GM23338 (cell line): ENCODE measurements around the gene IL7R. TPM values are rescaled to one million over a fixed set of nuclear protein-coding genes. Genes with fewer than 3 reads are reported as not detected.

Source experiments
- ATAC-seq: fragments of 200-7000 bp; cut with Tn5 transposase; 3 replicates; pipeline ENCODE4 v1.9.1; 2020
- DNase-seq: peaks from one replicate; pipeline ENCODE4 v3.0.0-alpha.2; 2015; ENCODE audit warnings: low spot score
- H2AFZ ChIP-seq: fragments of 200-600 bp; sonication (generic); 2 replicates; pipeline ENCODE4 v1.8.0; 2016; ENCODE audit warnings: antibody characterized with exemption, mild to moderate bottlenecking, moderate library complexity
- H3F3A ChIP-seq: fragments of 200-600 bp; sonication (generic); replicated peaks from 2 replicates; pipeline ENCODE4 v1.8.0; 2017; ENCODE audit warnings: antibody characterized with exemption, mixed run types, low read depth
- H3K27ac ChIP-seq: fragments of 200-600 bp; sonication (generic); 2 replicates; pipeline ENCODE4 v1.6.1; 2016; ENCODE audit warnings: low read depth
- H3K27me3 ChIP-seq: fragments of 200-600 bp; sonication (generic); 2 replicates; pipeline ENCODE4 v1.8.0; 2016; ENCODE audit warnings: mild to moderate bottlenecking, mixed run types, moderate library complexity; ENCODE audit not compliant: insufficient read depth
- H3K36me3 ChIP-seq: fragments of 200-600 bp; sonication (generic); 2 replicates; pipeline ENCODE4 v1.8.0; 2016; ENCODE audit warnings: mild to moderate bottlenecking; ENCODE audit not compliant: insufficient read depth
- H3K4me1 ChIP-seq: fragments of 200-600 bp; sonication (generic); 2 replicates; pipeline ENCODE4 v1.8.0; 2016; ENCODE audit warnings: mild to moderate bottlenecking, moderate library complexity; ENCODE audit not compliant: insufficient read depth
- H3K4me2 ChIP-seq: fragments of 200-600 bp; sonication (generic); 2 replicates; pipeline ENCODE4 v1.7.1; 2017; ENCODE audit warnings: mixed run types
- H3K4me3 ChIP-seq: fragments of 200-600 bp; sonication (generic); 2 replicates; pipeline ENCODE4 v1.6.1; 2016; ENCODE audit warnings: mixed run types
- H3K79me2 ChIP-seq: fragments of 200-600 bp; sonication (generic); replicated peaks from 2 replicates; pipeline ENCODE4 v1.8.0; 2017; ENCODE audit warnings: mild to moderate bottlenecking; ENCODE audit not compliant: insufficient read depth
- H3K9me2 ChIP-seq: fragments of 200-600 bp; sonication (generic); 2 replicates; pipeline ENCODE4 v1.8.0; 2017; ENCODE audit not compliant: insufficient read depth
- H4K20me1 ChIP-seq: fragments of 200-600 bp; sonication (generic); replicated peaks from 2 replicates; pipeline ENCODE4 v1.8.0; 2017; ENCODE audit warnings: mild to moderate bottlenecking; ENCODE audit not compliant: insufficient read depth
- H3K27ac Mint-ChIP-seq: 2 replicates; pipeline ENCODE4 v1.8.0; 2020; ENCODE audit warnings: inconsistent platforms, mild to moderate bottlenecking, moderate library complexity, mixed read lengths
- H3K27me3 Mint-ChIP-seq: 3 replicates; pipeline ENCODE4 v1.8.0; 2022; ENCODE audit warnings: low read depth, mild to moderate bottlenecking, moderate library complexity, mixed read lengths, inconsistent platforms; ENCODE audit not compliant: insufficient read depth, poor library complexity
- H3K36me3 Mint-ChIP-seq: 3 replicates; pipeline ENCODE4 v1.8.0; 2021; ENCODE audit warnings: low read depth, mild to moderate bottlenecking, inconsistent platforms, moderate library complexity, mixed read lengths
- H3K4me1 Mint-ChIP-seq: 3 replicates; pipeline ENCODE4 v1.8.0; 2020; ENCODE audit warnings: mild to moderate bottlenecking, inconsistent platforms, mixed read lengths
- H3K4me3 Mint-ChIP-seq: 3 replicates; pipeline ENCODE4 v1.8.0; 2021; ENCODE audit warnings: moderate library complexity, mild to moderate bottlenecking, inconsistent platforms, mixed read lengths
- H3K9me3 Mint-ChIP-seq: 3 replicates; pipeline ENCODE4 v1.8.0; 2020; ENCODE audit warnings: moderate library complexity, mild to moderate bottlenecking, inconsistent platforms, mixed read lengths
- CREB1 ChIP-seq: fragments of 250-450 bp; sonication (Bioruptor Pico); IDR thresholded peaks from 2 replicates; pipeline ENCODE4 v1.5.0; 2020; ENCODE audit warnings: low read depth, mild to moderate bottlenecking, moderate library complexity
- EZH2phosphoT487 ChIP-seq: fragments of 200-600 bp; sonication (generic); IDR thresholded peaks from one replicate; pipeline ENCODE4 v1.8.1; 2018; ENCODE audit warnings: antibody characterized with exemption; ENCODE audit not compliant: unreplicated experiment
- JUNB ChIP-seq: IDR thresholded peaks from one replicate; pipeline ENCODE4 v1.6.1; 2016; ENCODE audit warnings: antibody characterized with exemption; ENCODE audit not compliant: unreplicated experiment
- POLR2AphosphoS5 ChIP-seq: IDR thresholded peaks from 2 replicates; pipeline ENCODE4 v1.6.1; 2016; ENCODE audit warnings: antibody characterized with exemption, low read depth
- STAT1 ChIP-seq: IDR thresholded peaks from one replicate; pipeline ENCODE4 v1.6.1; 2016; ENCODE audit warnings: antibody characterized with exemption; ENCODE audit not compliant: unreplicated experiment
- ZNF331 ChIP-seq: fragments of 250-450 bp; sonication (Bioruptor Pico); IDR thresholded peaks from 2 replicates; pipeline ENCODE4 v1.5.0; 2020; ENCODE audit warnings: low read depth, mild to moderate bottlenecking, moderate library complexity
- polyA plus RNA-seq: library from polyadenylated mRNA; unstranded; fragments of >200 nt; fragmentation: Nextera tagmentation; extraction: Ambion mirVana; gene quantifications from 2 replicates; pipeline ENCODE4 v1.2.1, GENCODE V29; 2016
- total RNA-seq: library from RNA; depleted of rRNA; stranded (reverse); fragments of >200 nt; shearing (Covaris generic); gene quantifications from 2 replicates; pipeline ENCODE4 v1.2.3, GENCODE V29; 2014
- TF ChIP-seq, protein P1 (sequence below): IDR thresholded peaks from one replicate; pipeline ENCODE4 v1.6.1; 2018; ENCODE audit warnings: antibody characterized with exemption; ENCODE audit not compliant: unreplicated experiment
- TF ChIP-seq, protein P2 (sequence below): fragments of 250-450 bp; sonication (Bioruptor Pico); IDR thresholded peaks from 2 replicates; pipeline ENCODE4 v1.5.0; 2020; ENCODE audit warnings: mild to moderate bottlenecking, moderate library complexity
- TF ChIP-seq, protein P3 (sequence below), 2 experiments: fragments of 200-600 bp in 1 of 2; sonication (generic) in 1 of 2; conservative IDR thresholded peaks; 2 replicates each; pipeline versions ENCODE4 v1.5.1 to v1.6.1; 2016 to 2017; ENCODE audit warnings: antibody characterized with exemption in 2 of 2, low read depth in 2 of 2, mild to moderate bottlenecking in 2 of 2, moderate library complexity in 1 of 2
- TF ChIP-seq, protein P4 (sequence below): IDR thresholded peaks from 2 replicates; pipeline ENCODE4 v1.6.1; 2016; ENCODE audit warnings: antibody characterized with exemption

The IL7R gene
- total and polyA plus RNA-seq, 2 experiments from 2014 or later: not detected

DNA sequence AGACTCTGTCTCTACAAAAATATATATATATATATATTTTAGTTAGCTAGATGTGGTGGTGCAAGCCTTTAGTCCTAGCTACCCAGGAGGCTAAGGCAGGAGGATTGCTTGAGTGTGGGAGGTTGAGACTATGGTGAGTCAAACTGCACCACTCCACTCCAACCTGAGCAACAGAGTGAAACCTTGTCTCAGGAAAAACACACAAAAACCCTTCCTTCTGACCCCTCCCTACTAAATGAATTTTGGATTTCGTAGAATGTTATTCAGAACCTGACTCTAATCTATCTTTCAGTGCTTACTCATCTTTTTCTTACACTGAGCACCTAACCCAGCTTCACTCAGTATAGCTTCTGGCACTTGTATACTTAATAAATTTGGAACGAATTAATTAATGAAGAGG lies 35.2 kb upstream of the IL7R start:
- no peak overlapping the region for H3K27ac ChIP-seq
- H3K9me2 ChIP-seq: peaks cover 3% of the 10 kb centered on the region; the same call in 1 of the 2 replicates
- H3K4me3 Mint-ChIP-seq: no peak overlapping the region
- H3K79me2 ChIP-seq: no peaks in the 10 kb centered on the region
- H3F3A ChIP-seq: no peaks in the 10 kb centered on the region
- H3K4me2 ChIP-seq: no peak overlapping the region
- no peak overlapping the region for H3K27ac Mint-ChIP-seq
- no peaks in the 10 kb centered on the region for H3K4me1 ChIP-seq
- no peaks in the 10 kb centered on the region for H3K4me1 Mint-ChIP-seq
- H2AFZ ChIP-seq: no peak overlapping the region
- H3K27me3 Mint-ChIP-seq: peaks cover 5% of the 10 kb centered on the region
- no peaks in the 10 kb centered on the region for H4K20me1 ChIP-seq
- DNase-seq (no peak), ATAC-seq (no peak)
- H3K36me3 Mint-ChIP-seq: no peaks in the 10 kb centered on the region
- H3K4me3 ChIP-seq: no peak overlapping the region
- H3K9me3 Mint-ChIP-seq: no peaks in the 10 kb centered on the region
- TF ChIP-seq STAT1: no peak
- no peak for TF ChIP-seq CREB1
- TF ChIP-seq, protein P1, sequence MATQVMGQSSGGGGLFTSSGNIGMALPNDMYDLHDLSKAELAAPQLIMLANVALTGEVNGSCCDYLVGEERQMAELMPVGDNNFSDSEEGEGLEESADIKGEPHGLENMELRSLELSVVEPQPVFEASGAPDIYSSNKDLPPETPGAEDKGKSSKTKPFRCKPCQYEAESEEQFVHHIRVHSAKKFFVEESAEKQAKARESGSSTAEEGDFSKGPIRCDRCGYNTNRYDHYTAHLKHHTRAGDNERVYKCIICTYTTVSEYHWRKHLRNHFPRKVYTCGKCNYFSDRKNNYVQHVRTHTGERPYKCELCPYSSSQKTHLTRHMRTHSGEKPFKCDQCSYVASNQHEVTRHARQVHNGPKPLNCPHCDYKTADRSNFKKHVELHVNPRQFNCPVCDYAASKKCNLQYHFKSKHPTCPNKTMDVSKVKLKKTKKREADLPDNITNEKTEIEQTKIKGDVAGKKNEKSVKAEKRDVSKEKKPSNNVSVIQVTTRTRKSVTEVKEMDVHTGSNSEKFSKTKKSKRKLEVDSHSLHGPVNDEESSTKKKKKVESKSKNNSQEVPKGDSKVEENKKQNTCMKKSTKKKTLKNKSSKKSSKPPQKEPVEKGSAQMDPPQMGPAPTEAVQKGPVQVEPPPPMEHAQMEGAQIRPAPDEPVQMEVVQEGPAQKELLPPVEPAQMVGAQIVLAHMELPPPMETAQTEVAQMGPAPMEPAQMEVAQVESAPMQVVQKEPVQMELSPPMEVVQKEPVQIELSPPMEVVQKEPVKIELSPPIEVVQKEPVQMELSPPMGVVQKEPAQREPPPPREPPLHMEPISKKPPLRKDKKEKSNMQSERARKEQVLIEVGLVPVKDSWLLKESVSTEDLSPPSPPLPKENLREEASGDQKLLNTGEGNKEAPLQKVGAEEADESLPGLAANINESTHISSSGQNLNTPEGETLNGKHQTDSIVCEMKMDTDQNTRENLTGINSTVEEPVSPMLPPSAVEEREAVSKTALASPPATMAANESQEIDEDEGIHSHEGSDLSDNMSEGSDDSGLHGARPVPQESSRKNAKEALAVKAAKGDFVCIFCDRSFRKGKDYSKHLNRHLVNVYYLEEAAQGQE: no peak
- no peak for TF ChIP-seq EZH2phosphoT487
- no peaks in the 10 kb centered on the region for H3K27me3 ChIP-seq
- no peaks in the 10 kb centered on the region for H3K36me3 ChIP-seq

DNA sequence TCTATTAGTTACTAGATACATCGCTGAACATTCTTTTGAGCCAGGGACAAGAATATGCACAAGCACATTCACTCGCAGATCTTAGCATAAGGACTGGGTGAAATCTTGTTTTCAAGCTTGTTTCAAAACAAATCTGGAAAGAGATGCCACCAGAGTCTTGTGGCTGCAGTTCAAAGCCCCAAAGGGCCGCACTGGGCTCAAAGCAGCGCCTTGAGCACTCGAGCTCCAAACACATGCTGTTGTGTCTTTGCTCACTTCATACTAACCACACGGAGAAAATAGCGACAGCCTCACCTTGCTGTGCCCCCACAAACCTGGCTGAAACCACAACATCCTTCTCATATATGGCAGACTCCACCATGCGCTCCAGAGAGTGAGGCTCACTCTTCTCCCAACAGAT lies 34.2 kb upstream of the IL7R start:
- Histone ChIP-seq H2AFZ (0 out of 2 replicates have a peak overlapping the region, but pooled peaks have one; percentile 38), H3K4me1 (no peaks in the 10 kb centered on the region), H3K4me2 (no peak overlapping the region), H3K36me3 (no peaks in the 10 kb centered on the region), H3K9me2 (peaks cover 3% of the 10 kb centered on the region; the same call in 1 of the 2 replicates), H3F3A (no peaks in the 10 kb centered on the region), H3K4me3 (no peak overlapping the region), H4K20me1 (no peaks in the 10 kb centered on the region), H3K27me3 (no peaks in the 10 kb centered on the region), H3K27ac (no peak overlapping the region), H3K79me2 (no peaks in the 10 kb centered on the region)
- Mint-ChIP-seq H3K27me3 (peaks cover 5% of the 10 kb centered on the region), H3K4me1 (no peaks in the 10 kb centered on the region), H3K36me3 (no peaks in the 10 kb centered on the region), H3K4me3 (no peak overlapping the region), H3K27ac (no peak overlapping the region), H3K9me3 (no peaks in the 10 kb centered on the region)
- TF ChIP-seq JUNB (no peak), ZNF331 (CRISPR knock-in tag) (no peak), EZH2phosphoT487 (no peak), CREB1 (no peak), POLR2AphosphoS5 (no peak)
- TF ChIP-seq, protein P2, sequence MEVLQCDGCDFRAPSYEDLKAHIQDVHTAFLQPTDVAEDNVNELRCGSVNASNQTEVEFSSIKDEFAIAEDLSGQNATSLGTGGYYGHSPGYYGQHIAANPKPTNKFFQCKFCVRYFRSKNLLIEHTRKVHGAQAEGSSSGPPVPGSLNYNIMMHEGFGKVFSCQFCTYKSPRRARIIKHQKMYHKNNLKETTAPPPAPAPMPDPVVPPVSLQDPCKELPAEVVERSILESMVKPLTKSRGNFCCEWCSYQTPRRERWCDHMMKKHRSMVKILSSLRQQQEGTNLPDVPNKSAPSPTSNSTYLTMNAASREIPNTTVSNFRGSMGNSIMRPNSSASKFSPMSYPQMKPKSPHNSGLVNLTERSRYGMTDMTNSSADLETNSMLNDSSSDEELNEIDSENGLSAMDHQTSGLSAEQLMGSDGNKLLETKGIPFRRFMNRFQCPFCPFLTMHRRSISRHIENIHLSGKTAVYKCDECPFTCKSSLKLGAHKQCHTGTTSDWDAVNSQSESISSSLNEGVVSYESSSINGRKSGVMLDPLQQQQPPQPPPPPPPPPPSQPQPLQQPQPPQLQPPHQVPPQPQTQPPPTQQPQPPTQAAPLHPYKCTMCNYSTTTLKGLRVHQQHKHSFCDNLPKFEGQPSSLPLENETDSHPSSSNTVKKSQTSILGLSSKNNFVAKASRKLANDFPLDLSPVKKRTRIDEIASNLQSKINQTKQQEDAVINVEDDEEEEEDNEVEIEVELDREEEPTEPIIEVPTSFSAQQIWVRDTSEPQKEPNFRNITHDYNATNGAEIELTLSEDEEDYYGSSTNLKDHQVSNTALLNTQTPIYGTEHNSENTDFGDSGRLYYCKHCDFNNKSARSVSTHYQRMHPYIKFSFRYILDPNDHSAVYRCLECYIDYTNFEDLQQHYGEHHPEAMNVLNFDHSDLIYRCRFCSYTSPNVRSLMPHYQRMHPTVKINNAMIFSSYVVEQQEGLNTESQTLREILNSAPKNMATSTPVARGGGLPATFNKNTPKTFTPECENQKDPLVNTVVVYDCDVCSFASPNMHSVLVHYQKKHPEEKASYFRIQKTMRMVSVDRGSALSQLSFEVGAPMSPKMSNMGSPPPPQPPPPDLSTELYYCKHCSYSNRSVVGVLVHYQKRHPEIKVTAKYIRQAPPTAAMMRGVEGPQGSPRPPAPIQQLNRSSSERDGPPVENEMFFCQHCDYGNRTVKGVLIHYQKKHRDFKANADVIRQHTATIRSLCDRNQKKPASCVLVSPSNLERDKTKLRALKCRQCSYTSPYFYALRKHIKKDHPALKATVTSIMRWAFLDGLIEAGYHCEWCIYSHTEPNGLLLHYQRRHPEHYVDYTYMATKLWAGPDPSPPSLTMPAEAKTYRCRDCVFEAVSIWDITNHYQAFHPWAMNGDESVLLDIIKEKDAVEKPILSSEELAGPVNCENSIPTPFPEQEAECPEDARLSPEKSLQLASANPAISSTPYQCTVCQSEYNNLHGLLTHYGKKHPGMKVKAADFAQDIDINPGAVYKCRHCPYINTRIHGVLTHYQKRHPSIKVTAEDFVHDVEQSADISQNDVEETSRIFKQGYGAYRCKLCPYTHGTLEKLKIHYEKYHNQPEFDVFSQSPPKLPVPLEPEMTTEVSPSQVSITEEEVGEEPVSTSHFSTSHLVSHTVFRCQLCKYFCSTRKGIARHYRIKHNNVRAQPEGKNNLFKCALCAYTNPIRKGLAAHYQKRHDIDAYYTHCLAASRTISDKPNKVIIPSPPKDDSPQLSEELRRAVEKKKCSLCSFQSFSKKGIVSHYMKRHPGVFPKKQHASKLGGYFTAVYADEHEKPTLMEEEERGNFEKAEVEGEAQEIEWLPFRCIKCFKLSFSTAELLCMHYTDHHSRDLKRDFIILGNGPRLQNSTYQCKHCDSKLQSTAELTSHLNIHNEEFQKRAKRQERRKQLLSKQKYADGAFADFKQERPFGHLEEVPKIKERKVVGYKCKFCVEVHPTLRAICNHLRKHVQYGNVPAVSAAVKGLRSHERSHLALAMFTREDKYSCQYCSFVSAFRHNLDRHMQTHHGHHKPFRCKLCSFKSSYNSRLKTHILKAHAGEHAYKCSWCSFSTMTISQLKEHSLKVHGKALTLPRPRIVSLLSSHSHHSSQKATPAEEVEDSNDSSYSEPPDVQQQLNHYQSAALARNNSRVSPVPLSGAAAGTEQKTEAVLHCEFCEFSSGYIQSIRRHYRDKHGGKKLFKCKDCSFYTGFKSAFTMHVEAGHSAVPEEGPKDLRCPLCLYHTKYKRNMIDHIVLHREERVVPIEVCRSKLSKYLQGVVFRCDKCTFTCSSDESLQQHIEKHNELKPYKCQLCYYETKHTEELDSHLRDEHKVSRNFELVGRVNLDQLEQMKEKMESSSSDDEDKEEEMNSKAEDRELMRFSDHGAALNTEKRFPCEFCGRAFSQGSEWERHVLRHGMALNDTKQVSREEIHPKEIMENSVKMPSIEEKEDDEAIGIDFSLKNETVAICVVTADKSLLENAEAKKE (CRISPR knock-in tag): no peak
- TF ChIP-seq, protein P3, sequence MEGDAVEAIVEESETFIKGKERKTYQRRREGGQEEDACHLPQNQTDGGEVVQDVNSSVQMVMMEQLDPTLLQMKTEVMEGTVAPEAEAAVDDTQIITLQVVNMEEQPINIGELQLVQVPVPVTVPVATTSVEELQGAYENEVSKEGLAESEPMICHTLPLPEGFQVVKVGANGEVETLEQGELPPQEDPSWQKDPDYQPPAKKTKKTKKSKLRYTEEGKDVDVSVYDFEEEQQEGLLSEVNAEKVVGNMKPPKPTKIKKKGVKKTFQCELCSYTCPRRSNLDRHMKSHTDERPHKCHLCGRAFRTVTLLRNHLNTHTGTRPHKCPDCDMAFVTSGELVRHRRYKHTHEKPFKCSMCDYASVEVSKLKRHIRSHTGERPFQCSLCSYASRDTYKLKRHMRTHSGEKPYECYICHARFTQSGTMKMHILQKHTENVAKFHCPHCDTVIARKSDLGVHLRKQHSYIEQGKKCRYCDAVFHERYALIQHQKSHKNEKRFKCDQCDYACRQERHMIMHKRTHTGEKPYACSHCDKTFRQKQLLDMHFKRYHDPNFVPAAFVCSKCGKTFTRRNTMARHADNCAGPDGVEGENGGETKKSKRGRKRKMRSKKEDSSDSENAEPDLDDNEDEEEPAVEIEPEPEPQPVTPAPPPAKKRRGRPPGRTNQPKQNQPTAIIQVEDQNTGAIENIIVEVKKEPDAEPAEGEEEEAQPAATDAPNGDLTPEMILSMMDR (conservative IDR thresholded peaks at IDR 0.05; ENCODE audit: low read depth in 2 of 2): no peak
- TF ChIP-seq, protein P4, sequence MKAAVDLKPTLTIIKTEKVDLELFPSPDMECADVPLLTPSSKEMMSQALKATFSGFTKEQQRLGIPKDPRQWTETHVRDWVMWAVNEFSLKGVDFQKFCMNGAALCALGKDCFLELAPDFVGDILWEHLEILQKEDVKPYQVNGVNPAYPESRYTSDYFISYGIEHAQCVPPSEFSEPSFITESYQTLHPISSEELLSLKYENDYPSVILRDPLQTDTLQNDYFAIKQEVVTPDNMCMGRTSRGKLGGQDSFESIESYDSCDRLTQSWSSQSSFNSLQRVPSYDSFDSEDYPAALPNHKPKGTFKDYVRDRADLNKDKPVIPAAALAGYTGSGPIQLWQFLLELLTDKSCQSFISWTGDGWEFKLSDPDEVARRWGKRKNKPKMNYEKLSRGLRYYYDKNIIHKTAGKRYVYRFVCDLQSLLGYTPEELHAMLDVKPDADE: no peak
- ATAC-seq (no peak), DNase-seq (no peak)
